Naive thymus-derived CD4-positive, alpha-beta T cell (primary cell): ENCODE results near the gene NFATC3. TPM values are rescaled to one million over a fixed set of nuclear protein-coding genes. Genes with fewer than 3 reads are reported as not detected.

ENCODE experiments used
- ATAC-seq: fragments of 150-1000 bp; cut with Tn5 transposase; 2 replicates; pipeline ENCODE4 v1.10.0; 2021; ENCODE audit warnings: mild to moderate bottlenecking, moderate library complexity
- CTCF ChIA-PET: fragments of 350-600 bp; sonication (Branson Sonifier 250); formaldehyde crosslinking; loops from one replicate; lab custom pipeline; 2021; ENCODE audit warnings: antibody characterized with exemption; lab: Charles Lee
- POLR2A ChIA-PET: fragments of 350-600 bp; sonication (Branson Sonifier 250); formaldehyde crosslinking; loops from one replicate; lab custom pipeline; 2021; ENCODE audit warnings: antibody characterized with exemption, inconsistent platforms; lab: Charles Lee
- DNase-seq, 9 donors: peaks; one replicate each; pipeline versions ENCODE4 v3.0.0 to v3.0.0-alpha.2; 2020 to 2022; ENCODE audit warnings: mixed read lengths in 1 of 9
- H3K27ac ChIP-seq: one replicate; pipeline ENCODE4 v1.7.0; 2013; ENCODE audit warnings: mild to moderate bottlenecking, low read depth, low read length, moderate library complexity
- H3K27me3 ChIP-seq, 2 donors: one replicate each; pipeline ENCODE4 v1.7.0; 2013; ENCODE audit warnings: low read length in 2 of 2, mild to moderate bottlenecking in 2 of 2, moderate library complexity in 2 of 2; ENCODE audit not compliant: control insufficient read depth in 2 of 2, insufficient read depth in 2 of 2
- H3K36me3 ChIP-seq, 3 experiments: 1 replicate in 2 of 3; 2 replicates in 1 of 3; pipeline ENCODE4 v1.7.0; 2013; ENCODE audit warnings: low read length in 3 of 3, mild to moderate bottlenecking in 3 of 3, moderate library complexity in 1 of 3; ENCODE audit not compliant: insufficient read depth in 3 of 3, control insufficient read depth in 2 of 3
- H3K4me1 ChIP-seq, 2 donors: one replicate each; pipeline ENCODE4 v1.7.0; 2013; ENCODE audit warnings: low read length in 2 of 2, mild to moderate bottlenecking in 2 of 2, moderate library complexity in 1 of 2; ENCODE audit not compliant: control insufficient read depth in 2 of 2, insufficient read depth in 2 of 2
- H3K4me3 ChIP-seq: 2 replicates; pipeline ENCODE4 v1.7.0; 2013; ENCODE audit warnings: mild to moderate bottlenecking, low read length
- H3K9me3 ChIP-seq, 3 experiments: 1 replicate in 2 of 3; 2 replicates in 1 of 3; pipeline ENCODE4 v1.7.0; 2013; ENCODE audit warnings: low read length in 3 of 3; ENCODE audit not compliant: control insufficient read depth in 2 of 3
- H3K27ac Mint-ChIP-seq, 9 donors: one replicate each; pipeline ENCODE4 v1.8.0; 2020 to 2022; ENCODE audit warnings: mixed read lengths in 9 of 9, mild to moderate bottlenecking in 8 of 9, moderate library complexity in 5 of 9, inconsistent platforms in 2 of 9
- H3K27me3 Mint-ChIP-seq, 5 donors: one replicate each; pipeline ENCODE4 v1.8.0; 2021 to 2022; ENCODE audit warnings: mixed read lengths in 5 of 5, mild to moderate bottlenecking in 1 of 5
- H3K36me3 Mint-ChIP-seq, 5 donors: one replicate each; pipeline ENCODE4 v1.8.0; 2020 to 2022; ENCODE audit warnings: mixed read lengths in 5 of 5, mild to moderate bottlenecking in 3 of 5, inconsistent platforms in 1 of 5
- H3K4me1 Mint-ChIP-seq, 7 donors: one replicate each; pipeline ENCODE4 v1.8.0; 2020 to 2022; ENCODE audit warnings: mixed read lengths in 7 of 7, mild to moderate bottlenecking in 3 of 7, inconsistent platforms in 1 of 7
- H3K4me3 Mint-ChIP-seq, 10 donors: one replicate each; pipeline ENCODE4 v1.8.0; 2020 to 2022; ENCODE audit warnings: mild to moderate bottlenecking in 10 of 10, mixed read lengths in 10 of 10, moderate library complexity in 6 of 10, inconsistent platforms in 2 of 10
- H3K9me3 Mint-ChIP-seq, 11 donors: one replicate each; pipeline ENCODE4 v1.8.0; 2020 to 2022; ENCODE audit warnings: mixed read lengths in 11 of 11, mild to moderate bottlenecking in 4 of 11, inconsistent platforms in 1 of 11, moderate library complexity in 1 of 11
- intact Hi-C, 2 donors: fragments of 100-400 bp; cut with micrococcal nuclease; formaldehyde crosslinking; loops; one replicate each; pipeline ENCODE4 v1.15.1; 2023
- polyA plus RNA-seq, 2 donors: library from polyadenylated mRNA; unstranded; fragments of 300-500 nt; fragmentation: Illumina TruSeq; gene quantifications; one replicate each; pipeline ENCODE4 v1.2.3, GENCODE V29; 2021
- total RNA-seq, 6 experiments: library from RNA in 5 of 6; stranded (reverse) in 5 of 6; gene quantifications; 1 replicate in 5 of 6; 2 replicates in 1 of 6; pipeline ENCODE4 v1.2.3 and lab custom pipeline; 2021 to 2026

The NFATC3 gene
- total and polyA plus RNA-seq, 7 experiments from 2014 or later, result 75.8 to 151 (median 121) TPM

DNA sequence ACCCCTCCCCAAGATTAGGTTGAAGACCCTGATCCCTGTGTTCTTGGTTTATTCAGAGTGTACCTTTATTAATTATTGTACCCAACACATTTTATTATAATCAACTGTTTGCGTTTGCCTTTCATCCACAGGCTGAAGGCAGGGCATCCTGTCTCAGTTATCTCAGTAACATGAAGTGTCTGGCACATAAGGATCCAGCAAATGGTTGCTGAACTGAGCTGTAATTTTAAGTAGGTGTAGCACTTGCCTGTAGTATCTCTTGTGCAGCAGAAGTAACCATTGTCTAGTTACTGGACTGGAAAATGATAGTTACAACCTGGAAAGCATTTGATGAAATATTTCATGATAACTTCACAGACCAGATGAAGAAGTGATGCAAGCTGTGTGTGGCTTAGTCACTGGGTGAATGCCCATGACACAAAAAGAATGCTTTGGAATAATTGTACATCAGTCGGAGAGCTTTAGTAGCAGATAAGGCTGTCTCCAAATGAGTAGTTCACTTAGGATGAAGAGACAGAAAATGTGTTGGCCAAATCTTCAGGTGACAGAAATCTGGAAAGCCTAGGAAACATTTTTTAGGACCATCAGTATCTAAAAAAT is 94.1 kb downstream of the NFATC3 start:
- no peak overlapping the region for H3K4me3 ChIP-seq
- intact Hi-C loops, result loop anchor here in 1 of 2 donors (5.0 kb wide), 1 partner anchor 37 kb away; no protein-coding TSS in a partner anchor
- Mint-ChIP-seq H3K9me3 (peaks cover 0 to 5% (median 0%) of the 10 kb centered on the region in 11 donors), H3K4me3 (no peak overlapping the region), H3K27me3 (no peaks in the 10 kb centered on the region), H3K4me1 (peaks cover 4 to 35% (median 18%) of the 10 kb centered on the region in 7 donors), H3K27ac (peak overlapping the region in 8 of 9 donors; percentile 19 to 78 (median 57)), H3K36me3 (peaks cover 4 to 78% (median 49%) of the 10 kb centered on the region in 5 donors)
- peaks cover 18 to 54% (median 28%) of the 10 kb centered on the region in 3 experiments for H3K36me3 ChIP-seq
- H3K4me1 ChIP-seq, result no peaks in the 10 kb centered on the region
- ChIA-PET POLR2A (interaction anchor here (1.8 kb wide), 1 partner anchor 16 kb away, joined by 5 read pairs; no protein-coding TSS in a partner anchor), CTCF (interaction anchor here (0.6 to 0.9 kb wide), 6 partner anchors 10 to 666 kb away, joined by 3 to 6 read pairs (median 3); no protein-coding TSS in a partner anchor)
- no peak for DNase-seq
- ATAC-seq, result no peak
- no peak overlapping the region for H3K27ac ChIP-seq
- no peaks in the 10 kb centered on the region for H3K27me3 ChIP-seq
- no peaks in the 10 kb centered on the region for H3K9me3 ChIP-seq

DNA sequence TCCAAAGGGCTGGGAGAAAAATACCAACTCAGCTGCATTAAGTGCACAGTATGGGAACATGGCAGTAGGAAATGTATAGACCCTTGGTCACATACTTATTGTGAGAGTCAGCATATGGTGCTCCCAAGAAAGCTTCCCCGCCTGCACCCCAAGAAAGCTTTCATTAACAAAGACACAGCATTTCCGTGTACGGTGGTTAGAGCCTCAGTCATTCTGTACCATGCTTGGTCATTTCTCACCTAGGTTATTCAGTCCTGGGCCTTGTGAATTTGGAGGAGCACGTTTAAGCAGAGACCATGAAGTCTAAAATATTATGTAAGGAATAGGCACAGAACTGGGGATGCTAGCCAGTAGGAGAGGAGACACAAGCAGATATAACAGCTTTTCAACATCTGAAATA is 94.7 kb downstream of the NFATC3 start:
- peaks cover 0 to 5% (median 0%) of the 10 kb centered on the region in 11 donors for H3K9me3 Mint-ChIP-seq
- CTCF ChIA-PET, result interaction anchor here (0.6 to 0.8 kb wide), 2 partner anchors 51 to 667 kb away, joined by 3 read pairs; no protein-coding TSS in a partner anchor
- peaks cover 18 to 56% (median 28%) of the 10 kb centered on the region in 3 experiments for H3K36me3 ChIP-seq
- H3K27ac ChIP-seq, result no peak overlapping the region
- H3K4me1 ChIP-seq, result no peaks in the 10 kb centered on the region
- H3K4me3 Mint-ChIP-seq, result no peak overlapping the region
- H3K27ac Mint-ChIP-seq, result peak overlapping the region in 4 of 9 donors; percentile 36 to 76 (median 48)
- H3K4me1 Mint-ChIP-seq, result peaks cover 4 to 35% (median 18%) of the 10 kb centered on the region in 7 donors
- H3K36me3 Mint-ChIP-seq, result peaks cover 5 to 76% (median 48%) of the 10 kb centered on the region in 5 donors
- no peak overlapping the region for H3K4me3 ChIP-seq
- no peak for ATAC-seq
- DNase-seq, result no peak
- no peaks in the 10 kb centered on the region for H3K9me3 ChIP-seq
- intact Hi-C loops, result loop anchor here in 1 of 2 donors (5.0 kb wide), 1 partner anchor 38 kb away; no protein-coding TSS in a partner anchor
- POLR2A ChIA-PET, result no interaction called here
- H3K27me3 ChIP-seq, result no peaks in the 10 kb centered on the region
- no peaks in the 10 kb centered on the region for H3K27me3 Mint-ChIP-seq

DNA sequence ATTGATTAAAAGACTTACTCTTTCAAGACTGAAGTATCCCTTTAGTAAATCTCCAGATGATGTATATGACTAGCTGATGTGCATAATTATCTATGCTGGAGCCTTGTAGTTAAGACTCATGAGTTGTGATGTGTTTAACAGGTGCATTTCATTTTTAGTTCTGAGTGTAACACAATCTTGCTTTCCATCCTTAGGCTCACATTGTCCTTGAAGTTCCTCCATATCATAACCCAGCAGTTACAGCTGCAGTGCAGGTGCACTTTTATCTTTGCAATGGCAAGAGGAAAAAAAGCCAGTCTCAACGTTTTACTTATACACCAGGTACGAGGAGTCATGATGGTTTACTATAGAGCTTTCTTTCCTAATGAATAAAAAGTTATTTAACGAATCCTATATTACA is 97.9 kb downstream of the NFATC3 start:
- DNase-seq (no peak), ATAC-seq (no peak)
- ChIA-PET CTCF (no interaction called here), POLR2A (no interaction called here)
- Mint-ChIP-seq H3K27ac (peak overlapping the region in 5 of 9 donors; percentile 2 to 39 (median 19)), H3K27me3 (no peaks in the 10 kb centered on the region), H3K4me3 (no peak overlapping the region), H3K4me1 (peaks cover 0 to 18% (median 8%) of the 10 kb centered on the region in 7 donors), H3K9me3 (peaks cover 0 to 5% (median 0%) of the 10 kb centered on the region in 11 donors), H3K36me3 (peaks cover 5 to 70% (median 48%) of the 10 kb centered on the region in 5 donors)
- Histone ChIP-seq H3K27ac (no peak overlapping the region), H3K36me3 (peaks cover 24 to 68% (median 28%) of the 10 kb centered on the region in 3 experiments), H3K4me1 (no peaks in the 10 kb centered on the region), H3K4me3 (no peak overlapping the region), H3K9me3 (no peaks in the 10 kb centered on the region), H3K27me3 (no peaks in the 10 kb centered on the region)
- intact Hi-C loops, result no loop called here

DNA sequence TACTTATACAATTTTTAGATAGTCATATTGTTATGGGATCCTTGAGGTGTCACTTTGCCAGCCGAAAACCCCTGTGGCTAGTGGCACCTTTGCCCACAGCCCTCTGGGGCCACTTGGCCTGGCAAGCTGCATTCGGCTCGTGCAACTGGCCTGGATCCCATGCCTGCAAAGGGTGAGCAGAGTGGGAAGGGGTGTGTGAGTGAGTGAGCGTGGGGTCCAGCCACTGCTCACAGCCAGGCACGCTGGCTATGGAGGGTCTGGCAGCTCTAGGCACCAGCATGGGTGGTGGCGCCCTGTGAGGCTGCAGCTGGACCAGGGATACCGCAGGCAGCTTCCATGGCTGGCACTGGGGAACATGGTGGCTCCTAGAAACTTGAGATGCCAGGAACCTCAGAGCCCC is 101.7 kb downstream of the NFATC3 start:
- Mint-ChIP-seq H3K27ac (peak overlapping the region in 2 of 9 donors; percentile 77 to 80), H3K36me3 (peaks cover 15 to 51% (median 37%) of the 10 kb centered on the region in 5 donors), H3K27me3 (no peaks in the 10 kb centered on the region), H3K4me1 (peaks cover 0 to 19% (median 9%) of the 10 kb centered on the region in 7 donors), H3K4me3 (no peak overlapping the region), H3K9me3 (peaks cover 0 to 2% (median 0%) of the 10 kb centered on the region in 11 donors)
- no peak for DNase-seq
- Histone ChIP-seq H3K9me3 (no peaks in the 10 kb centered on the region), H3K4me1 (no peaks in the 10 kb centered on the region), H3K36me3 (peaks cover 28 to 72% (median 37%) of the 10 kb centered on the region in 3 experiments), H3K4me3 (no peak overlapping the region), H3K27me3 (no peaks in the 10 kb centered on the region), H3K27ac (no peak overlapping the region)
- ChIA-PET POLR2A (no interaction called here), CTCF (no interaction called here)
- intact Hi-C loops, result no loop called here
- no peak for ATAC-seq

DNA sequence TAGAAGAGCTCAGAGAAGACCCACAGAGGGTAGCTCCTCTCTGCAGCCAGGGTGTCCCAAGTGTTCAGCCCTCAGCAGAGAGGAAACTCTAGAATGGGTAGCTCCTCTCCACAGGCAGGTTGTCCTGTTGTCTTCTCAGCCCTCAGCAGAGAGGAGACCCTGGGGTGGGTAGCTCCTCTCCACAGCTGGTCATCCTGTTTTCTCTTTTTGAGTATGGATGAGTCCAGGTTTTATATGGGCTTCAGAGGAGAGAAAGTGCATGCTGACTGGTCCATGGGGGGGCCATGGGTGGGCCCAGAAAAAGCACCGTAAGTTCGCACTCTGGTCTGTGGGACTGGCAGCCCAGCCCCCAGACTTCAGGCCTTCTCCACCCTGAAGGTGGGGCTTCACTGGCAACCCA is 102.3 kb downstream of the NFATC3 start:
- H3K4me3 Mint-ChIP-seq, result no peak overlapping the region
- ATAC-seq (no peak), DNase-seq (no peak)
- Histone ChIP-seq H3K36me3 (peaks cover 28 to 72% (median 34%) of the 10 kb centered on the region in 3 experiments), H3K27ac (no peak overlapping the region), H3K4me3 (no peak overlapping the region), H3K9me3 (no peaks in the 10 kb centered on the region), H3K27me3 (no peaks in the 10 kb centered on the region), H3K4me1 (no peaks in the 10 kb centered on the region)
- H3K27me3 Mint-ChIP-seq, result no peaks in the 10 kb centered on the region
- intact Hi-C loops, result no loop called here
- POLR2A ChIA-PET, result interaction anchor here (1.1 kb wide), 1 partner anchor 28 kb away, joined by 4 read pairs; no protein-coding TSS in a partner anchor
- peaks cover 15 to 49% (median 34%) of the 10 kb centered on the region in 5 donors for H3K36me3 Mint-ChIP-seq
- CTCF ChIA-PET, result no interaction called here
- peaks cover 0 to 19% (median 9%) of the 10 kb centered on the region in 7 donors for H3K4me1 Mint-ChIP-seq
- peak overlapping the region in 1 of 9 donors; percentile 77 for H3K27ac Mint-ChIP-seq
- H3K9me3 Mint-ChIP-seq, result peaks cover 0 to 2% (median 0%) of the 10 kb centered on the region in 11 donors

DNA sequence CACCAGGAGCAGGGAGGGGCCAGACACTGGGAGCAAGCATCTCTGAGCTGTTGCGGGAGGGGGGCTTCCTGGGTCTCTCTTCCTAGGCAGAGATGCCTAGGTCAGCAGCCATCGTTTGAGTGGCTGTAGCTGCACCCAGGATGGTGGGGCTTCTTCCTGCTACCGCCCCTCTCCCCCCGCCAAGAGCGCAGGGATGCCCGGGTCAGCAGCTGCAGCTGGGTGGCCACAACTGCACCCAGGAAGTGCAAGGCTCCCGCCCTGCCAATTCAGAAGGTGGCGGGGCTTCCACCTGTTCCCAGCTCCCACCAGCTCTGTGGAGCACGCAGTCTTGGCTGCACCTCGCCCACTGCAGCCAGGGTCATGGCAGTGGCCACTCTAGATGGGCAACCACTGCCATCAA is 103.0 kb downstream of the NFATC3 start:
- ChIA-PET CTCF (interaction anchor here (0.6 to 1.6 kb wide), 2 partner anchors 10 to 13 kb away, joined by 3 to 4 read pairs; no protein-coding TSS in a partner anchor), POLR2A (interaction anchor here (1.1 kb wide), 1 partner anchor 28 kb away, joined by 4 read pairs; no protein-coding TSS in a partner anchor)
- Mint-ChIP-seq H3K27ac (peak overlapping the region in 1 of 9 donors; percentile 62), H3K36me3 (peaks cover 15 to 49% (median 36%) of the 10 kb centered on the region in 5 donors), H3K27me3 (no peaks in the 10 kb centered on the region), H3K9me3 (peaks cover 0 to 2% (median 0%) of the 10 kb centered on the region in 11 donors), H3K4me1 (peaks cover 0 to 26% (median 9%) of the 10 kb centered on the region in 7 donors), H3K4me3 (no peak overlapping the region)
- no peaks in the 10 kb centered on the region for H3K27me3 ChIP-seq
- H3K27ac ChIP-seq, result no peak overlapping the region
- DNase-seq (no peak), ATAC-seq (no peak)
- intact Hi-C loops, result no loop called here
- no peaks in the 10 kb centered on the region for H3K4me1 ChIP-seq
- no peak overlapping the region for H3K4me3 ChIP-seq
- H3K36me3 ChIP-seq, result peaks cover 22 to 75% (median 30%) of the 10 kb centered on the region in 3 experiments
- no peaks in the 10 kb centered on the region for H3K9me3 ChIP-seq
